Measurements from ENCODE around the gene KCNH2. TPM values are rescaled to one million over a fixed set of nuclear protein-coding genes. Genes with fewer than 3 reads are reported as not detected.

The KCNH2 gene
- total and polyA plus RNA-seq, 2 of the 8 experiments (the other 6 are each of a cell fraction or from before 2014, with no cell fraction given) = 8.0 to 15.0 TPM

GRCh38 chr7:150912427-150912826 is 65.7 kb downstream of the KCNH2 start (continued):
- TF ChIP-seq HDAC2 (IDR thresholded peaks at IDR 0.05; ENCODE audit: borderline replicate concordance in 1 of 2, low read depth in 2 of 2, low read length in 2 of 2) (no peak), POLR2A (IDR thresholded peaks at IDR 0.05; ENCODE audit: control extremely low read depth in 1 of 2, low read depth in 2 of 2, low read length in 2 of 2) (no peak), GABPA (IDR thresholded peaks at IDR 0.05; ENCODE audit: borderline replicate concordance, insufficient read depth, low read length) (no peak), PHF8 (conservative IDR thresholded peaks at IDR 0.05; ENCODE audit: low read depth, low read length) (no peak), SIRT6 (IDR thresholded peaks at IDR 0.05; ENCODE audit: low read length) (no peak), RXRA (IDR thresholded peaks at IDR 0.05; ENCODE audit: insufficient read depth, low read depth, low read length) (no peak), KDM1A (IDR thresholded peaks at IDR 0.05; ENCODE audit: borderline replicate concordance, low read length) (no peak)

Measured in H1 (cell line).